ENCODE measurements around the gene UBTF.

DNA sequence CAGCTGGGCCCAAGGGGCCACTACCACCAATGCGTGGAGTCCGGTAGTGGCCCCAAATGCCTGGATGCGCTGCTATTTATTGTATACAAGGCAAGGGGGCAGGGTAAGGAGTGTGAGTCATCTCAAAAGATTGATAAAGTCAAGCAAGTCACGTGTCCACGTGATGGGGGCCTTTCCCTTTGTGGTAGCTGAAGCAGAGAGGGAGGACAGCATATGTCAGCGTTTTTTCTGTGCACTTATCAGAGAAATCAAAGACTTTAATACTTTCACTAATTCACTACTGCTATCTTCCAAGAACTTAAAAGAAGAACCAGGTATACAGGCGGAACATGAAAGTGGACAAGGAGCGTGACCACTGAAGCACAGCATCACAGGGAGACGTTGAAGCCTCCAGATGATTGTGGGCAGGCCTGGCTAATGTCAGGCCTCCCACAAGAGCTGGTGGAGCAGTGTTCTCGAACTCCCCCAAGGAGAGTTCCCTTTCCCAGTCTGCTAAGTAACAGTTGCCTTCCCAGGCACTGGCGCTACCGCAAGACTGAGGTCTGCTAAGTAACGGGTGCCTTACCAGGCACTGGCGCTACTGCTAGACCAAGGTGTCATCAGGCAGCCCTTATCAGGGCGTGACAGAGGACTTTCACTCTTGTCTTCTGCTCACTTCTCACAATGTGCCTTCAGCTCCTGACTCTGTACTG, 59.8 kb downstream of the UBTF start:
- TF ChIP-seq, protein P1, sequence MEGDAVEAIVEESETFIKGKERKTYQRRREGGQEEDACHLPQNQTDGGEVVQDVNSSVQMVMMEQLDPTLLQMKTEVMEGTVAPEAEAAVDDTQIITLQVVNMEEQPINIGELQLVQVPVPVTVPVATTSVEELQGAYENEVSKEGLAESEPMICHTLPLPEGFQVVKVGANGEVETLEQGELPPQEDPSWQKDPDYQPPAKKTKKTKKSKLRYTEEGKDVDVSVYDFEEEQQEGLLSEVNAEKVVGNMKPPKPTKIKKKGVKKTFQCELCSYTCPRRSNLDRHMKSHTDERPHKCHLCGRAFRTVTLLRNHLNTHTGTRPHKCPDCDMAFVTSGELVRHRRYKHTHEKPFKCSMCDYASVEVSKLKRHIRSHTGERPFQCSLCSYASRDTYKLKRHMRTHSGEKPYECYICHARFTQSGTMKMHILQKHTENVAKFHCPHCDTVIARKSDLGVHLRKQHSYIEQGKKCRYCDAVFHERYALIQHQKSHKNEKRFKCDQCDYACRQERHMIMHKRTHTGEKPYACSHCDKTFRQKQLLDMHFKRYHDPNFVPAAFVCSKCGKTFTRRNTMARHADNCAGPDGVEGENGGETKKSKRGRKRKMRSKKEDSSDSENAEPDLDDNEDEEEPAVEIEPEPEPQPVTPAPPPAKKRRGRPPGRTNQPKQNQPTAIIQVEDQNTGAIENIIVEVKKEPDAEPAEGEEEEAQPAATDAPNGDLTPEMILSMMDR (IDR thresholded peaks at IDR 0.05), result no peak
- no peak for TF ChIP-seq POLR2A (IDR thresholded peaks at IDR 0.05)
